GM19351 (cell line): ENCODE data around the gene PDE4DIP.
"Not testable (repeated sequence)": the region's sequence is repeated elsewhere in the genome, so short reads cannot be mapped to it uniquely, and the experiment has no call there.

Source experiments
- ATAC-seq: cut with Tn5 transposase; IDR thresholded peaks from one replicate; pipeline ENCODE4 v1.9.1; 2021; ENCODE audit warnings: mild to moderate bottlenecking, moderate library complexity; ENCODE audit not compliant: unreplicated experiment

Gene PDE4DIP

DNA sequence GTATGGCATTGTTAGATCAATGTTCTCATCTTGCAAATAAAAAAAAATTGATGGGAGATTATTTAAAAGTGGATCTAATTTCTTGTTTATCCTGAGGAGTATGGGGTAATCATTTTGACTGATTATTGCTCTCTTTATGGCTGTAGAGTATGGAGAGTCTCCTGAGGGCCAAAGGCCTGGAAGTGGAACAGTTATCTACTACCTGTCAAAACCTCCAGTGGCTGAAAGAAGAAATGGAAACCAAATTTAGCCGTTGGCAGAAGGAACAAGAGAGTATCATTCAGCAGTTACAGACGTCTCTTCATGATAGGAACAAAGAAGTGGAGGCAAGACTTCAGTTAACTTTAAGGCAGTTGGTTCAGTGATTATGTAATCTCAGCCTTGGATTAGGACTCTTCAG is 123.4 kb downstream of the PDE4DIP start:
- ATAC-seq = not testable (repeated sequence)

DNA sequence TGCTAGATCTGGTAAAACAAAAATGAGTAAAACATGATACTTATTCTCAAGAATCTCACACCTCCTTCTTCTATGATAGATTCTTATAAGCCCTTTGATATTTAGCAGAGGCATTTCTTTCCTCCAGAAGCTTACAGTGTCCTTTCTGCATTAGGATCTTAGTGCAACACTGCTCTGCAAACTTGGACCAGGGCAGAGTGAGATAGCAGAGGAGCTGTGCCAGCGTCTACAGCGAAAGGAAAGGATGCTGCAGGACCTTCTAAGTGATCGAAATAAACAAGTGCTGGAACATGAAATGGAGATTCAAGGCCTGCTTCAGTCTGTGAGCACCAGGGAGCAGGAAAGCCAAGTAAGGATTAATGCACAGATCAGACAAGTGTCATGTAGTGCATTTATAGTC is 124.5 kb downstream of the PDE4DIP start:
- not testable (repeated sequence) for ATAC-seq

DNA sequence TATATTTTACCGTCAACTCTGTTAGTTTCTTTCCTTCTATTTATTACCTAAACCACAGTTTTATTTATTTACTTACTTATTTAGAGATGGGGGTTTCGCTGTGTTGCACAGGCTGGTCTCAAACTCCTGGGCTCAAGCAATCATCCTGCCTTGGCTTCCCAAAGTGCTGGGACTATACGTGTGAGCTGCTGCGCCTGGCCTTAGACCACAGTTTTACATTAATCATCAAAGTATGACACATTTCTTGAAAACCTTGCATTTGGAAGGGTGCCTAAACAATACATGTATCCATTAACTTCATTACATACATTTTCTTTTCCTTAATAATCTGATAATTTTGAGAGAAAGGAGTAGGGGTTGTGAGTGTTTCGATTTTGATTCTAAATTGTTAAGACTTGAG is 124.9 kb downstream of the PDE4DIP start:
- ATAC-seq = not testable (repeated sequence)

DNA sequence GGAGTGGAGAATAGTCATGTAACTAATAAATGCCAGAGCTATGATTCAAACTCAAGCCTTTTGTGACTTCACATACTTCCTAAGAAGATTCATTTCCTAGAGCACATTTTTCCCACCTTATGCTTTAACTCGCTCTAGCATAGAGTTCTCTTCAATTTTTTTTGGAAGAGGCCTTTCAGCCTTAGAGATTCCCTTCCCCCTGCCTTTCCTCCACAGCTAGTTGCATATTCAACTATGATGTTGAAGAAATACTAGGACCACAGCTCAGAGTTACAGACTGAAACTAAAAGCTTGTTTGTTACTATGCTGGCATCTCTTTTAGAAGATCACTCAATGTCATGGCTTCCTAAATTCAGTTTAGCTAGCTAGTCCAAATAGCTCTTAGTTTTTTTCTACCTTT is 131.2 kb downstream of the PDE4DIP start:
- ATAC-seq = not testable (repeated sequence)

DNA sequence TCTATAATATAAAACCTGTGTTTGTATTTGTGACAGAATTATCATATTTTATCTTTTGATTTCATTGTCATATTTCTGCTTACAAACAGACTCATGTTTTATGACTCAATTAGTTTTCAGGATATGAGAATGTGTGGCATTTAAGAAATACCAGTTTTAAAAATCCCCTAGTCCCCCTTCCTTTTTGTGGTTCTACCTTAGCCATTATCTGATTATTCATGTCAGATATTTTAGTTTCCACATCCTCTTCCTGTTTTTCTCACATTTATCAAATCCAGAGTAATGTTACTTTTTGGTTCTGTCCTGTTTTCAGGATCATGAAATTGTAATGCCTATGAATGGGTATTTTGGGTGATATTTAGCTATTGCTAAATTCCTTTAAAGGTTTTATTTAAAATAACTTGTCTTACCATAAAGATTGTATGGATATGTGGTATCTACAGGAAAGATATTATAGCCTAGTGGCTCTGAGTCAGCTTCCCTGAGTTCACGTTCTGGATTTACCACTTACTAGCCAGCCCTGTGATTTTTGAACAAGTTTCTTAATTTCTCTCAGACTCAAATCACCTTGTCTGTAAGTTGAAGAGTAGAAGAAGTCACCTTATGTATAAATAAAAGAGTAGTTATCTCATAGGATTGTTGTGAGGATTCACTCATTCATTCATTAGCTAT is 131.8 kb downstream of the PDE4DIP start:
- ATAC-seq = not testable (repeated sequence)

DNA sequence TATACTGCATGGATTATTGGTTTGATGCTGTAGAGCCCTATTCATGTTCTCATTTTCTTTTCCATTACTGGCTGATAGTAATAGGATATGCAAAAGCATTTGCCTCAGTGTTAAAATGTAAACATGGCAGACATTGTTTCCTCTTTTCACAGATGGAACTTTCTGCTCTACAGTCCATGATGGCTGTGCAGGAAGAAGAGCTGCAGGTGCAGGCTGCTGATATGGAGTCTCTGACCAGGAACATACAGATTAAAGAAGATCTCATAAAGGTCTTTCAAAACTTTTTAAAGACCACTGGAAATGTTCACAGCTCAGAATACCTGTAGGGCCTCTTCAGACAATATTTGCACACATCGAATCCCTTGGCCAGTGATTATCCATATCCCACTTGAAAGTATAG is 133.6 kb downstream of the PDE4DIP start:
- not testable (repeated sequence) for ATAC-seq

DNA sequence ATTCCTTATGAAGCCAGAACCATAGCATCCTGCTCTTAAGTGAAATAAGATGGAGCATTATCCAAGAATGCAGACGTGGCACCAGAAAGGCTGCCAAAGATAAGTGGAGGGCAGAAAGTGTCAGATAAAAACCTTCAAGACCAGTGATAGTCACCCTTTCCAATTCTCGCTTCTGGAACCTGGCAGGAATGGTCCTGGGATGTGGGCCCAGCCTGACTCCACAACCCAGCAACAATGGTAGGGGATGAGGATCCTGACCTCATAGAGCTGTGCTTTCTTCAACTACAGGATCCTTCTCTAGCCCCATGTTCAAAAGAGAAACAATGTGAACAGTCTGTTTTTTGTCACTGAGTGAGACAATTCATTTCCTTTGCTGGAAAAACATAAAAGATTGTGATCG is 145.2 kb downstream of the PDE4DIP start:
- ATAC-seq = not testable (repeated sequence)

DNA sequence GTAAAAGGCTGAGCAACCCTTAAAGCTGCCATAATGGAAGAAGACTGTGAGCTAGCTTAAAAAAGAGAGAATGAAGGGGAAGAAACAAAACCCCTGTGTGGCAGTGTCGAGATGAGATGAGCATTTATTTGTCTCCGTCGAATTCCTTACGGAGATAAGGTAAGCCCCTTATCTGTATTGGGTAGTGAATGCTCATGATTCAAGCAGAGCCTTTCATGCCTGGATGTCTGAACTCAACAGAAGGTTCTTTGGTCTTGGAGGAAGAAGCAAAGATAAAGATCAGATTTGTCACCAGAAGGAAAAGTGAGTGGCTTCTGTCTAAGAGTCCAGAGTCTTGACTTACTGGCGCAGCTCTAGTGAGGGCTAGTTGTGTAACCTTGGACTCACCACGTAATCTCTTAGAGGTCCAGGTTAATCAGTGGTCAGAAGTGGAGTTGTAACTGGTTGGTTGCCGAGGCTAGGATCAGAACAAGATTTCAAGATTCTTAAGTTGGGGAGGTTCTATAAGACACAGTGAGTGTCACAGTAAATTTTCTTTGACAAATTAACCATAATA is 146.1 kb downstream of the PDE4DIP start:
- not testable (repeated sequence) for ATAC-seq

DNA sequence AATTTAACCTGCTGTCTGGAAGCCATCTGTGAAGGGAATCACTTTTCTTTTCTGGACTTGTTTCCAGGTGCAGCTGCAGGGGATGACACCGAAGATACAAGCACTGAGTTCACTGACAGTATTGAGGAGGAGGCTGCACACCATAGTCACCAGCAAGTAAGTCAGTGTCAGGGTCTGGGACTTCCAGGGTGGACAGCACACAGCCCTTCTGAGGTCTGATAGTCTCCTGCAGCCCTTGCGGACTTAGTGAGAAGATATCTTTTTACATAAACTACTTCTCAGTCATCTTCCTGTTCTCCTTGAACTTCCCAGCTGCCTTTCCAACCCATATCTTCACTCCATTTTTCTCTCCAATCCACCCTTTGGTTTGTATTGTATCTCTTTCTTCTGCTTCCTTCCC is 147.6 kb downstream of the PDE4DIP start:
- ATAC-seq = not testable (repeated sequence)

DNA sequence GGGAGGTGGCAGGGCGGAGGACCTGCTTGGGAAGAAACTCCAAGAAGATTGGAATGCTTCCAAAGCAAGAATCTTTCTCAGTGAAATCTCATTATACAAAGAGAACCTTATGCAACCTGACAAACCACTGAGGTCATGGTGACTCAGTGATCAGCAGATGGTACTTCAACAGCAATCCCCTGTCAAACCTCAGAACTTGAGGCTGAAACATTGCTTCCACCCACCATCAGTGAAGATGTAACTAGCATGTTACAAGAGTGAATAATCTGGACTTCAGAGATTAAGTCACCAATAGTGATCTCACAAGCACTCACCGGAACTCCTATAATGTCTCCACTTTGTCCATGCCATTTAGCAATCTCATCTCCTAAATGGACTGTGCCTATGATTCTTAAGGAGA is 148.1 kb downstream of the PDE4DIP start:
- not testable (repeated sequence) for ATAC-seq

DNA sequence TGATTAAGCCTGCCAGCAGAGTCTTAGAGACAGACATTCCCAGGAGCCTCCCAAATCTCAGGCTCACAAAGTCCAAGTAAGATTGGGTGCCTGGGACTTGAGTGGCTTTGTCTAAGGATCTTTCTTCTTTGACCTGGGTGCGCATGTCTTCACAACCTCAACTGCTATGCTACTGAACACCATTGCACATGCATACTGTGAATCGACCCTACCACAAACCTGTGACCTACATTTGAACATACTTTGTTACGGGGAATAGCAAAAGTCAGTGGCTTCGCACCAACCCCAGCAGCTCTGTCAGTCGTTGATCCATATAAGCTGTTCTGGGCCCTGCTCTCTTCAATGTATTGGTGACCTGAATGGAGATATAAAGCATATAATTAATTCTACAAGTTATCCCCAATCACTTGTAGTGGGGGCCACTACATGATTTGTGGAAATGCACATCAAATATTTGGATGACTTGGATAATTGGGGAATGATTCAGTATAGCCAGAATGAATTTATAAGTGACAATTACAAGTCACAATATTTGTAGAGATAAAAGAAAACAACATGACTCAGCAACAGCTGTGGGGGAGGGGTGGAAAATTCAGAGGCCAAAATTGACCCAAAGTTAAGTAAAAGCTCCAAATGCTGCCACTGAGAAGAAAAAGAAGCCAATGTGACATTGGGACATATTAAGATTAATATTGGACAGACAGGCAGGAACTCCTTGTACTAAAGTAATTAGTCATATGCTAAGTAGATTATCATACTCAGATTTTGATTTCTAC is 152.4 kb downstream of the PDE4DIP start:
- ATAC-seq = not testable (repeated sequence)

DNA sequence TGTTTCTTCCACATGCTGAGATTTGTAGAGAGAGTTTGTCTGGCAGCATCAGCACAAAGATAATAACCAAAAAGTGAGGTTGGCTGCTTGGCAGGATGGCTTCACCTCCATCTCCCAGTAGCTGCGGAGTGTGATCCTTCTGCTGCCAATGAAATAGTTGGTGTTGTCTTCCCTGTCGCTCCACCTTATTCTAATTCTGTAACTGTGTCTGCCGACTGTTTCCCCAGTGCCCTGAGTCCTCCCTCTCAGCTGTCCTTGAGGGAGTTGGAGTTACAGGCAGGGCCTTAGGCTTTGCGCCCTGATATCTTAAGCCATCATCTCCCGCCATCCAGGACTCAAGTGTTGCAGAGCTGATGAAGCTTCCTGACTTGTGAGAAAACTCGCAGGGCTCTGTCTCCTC is 153.2 kb downstream of the PDE4DIP start:
- ATAC-seq = not testable (repeated sequence)

DNA sequence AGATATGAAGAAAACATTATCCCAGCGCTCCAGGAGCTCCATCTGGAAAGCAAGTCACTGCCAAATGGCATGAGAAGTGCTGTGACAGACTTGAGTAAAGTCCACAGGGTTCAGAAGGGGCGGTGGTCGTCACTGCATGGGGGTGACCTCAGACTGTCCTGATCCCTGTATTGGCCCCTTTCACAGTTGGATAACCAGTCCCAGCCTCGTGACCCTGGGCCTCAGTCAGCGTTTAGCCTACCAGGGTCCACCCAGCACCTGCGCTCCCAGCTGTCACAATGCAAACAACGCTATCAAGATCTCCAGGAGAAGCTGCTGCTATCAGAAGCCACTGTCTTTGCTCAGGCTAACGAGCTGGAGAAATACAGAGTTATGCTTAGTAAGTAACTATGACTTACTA is 158.4 kb downstream of the PDE4DIP start:
- ATAC-seq = not testable (repeated sequence)

DNA sequence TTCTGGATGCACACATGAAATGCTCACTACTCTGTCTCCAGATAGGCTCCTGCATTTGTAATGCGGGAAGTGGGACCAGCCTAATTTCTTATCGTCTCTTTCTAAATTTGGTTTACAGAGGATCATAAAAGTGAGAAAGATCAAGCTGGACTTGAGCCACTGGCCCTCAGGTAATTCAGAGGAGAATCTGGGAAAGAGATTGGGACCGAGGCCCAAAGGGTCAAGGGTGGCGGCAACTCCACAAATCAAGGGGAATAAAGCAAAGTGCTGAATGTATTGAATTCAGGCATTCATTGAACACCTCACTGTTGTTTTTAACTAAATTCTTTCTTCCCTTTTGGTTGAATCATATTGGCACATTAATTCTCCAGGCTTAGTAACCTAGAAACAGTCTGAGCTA is 164.1 kb downstream of the PDE4DIP start:
- not testable (repeated sequence) for ATAC-seq

DNA sequence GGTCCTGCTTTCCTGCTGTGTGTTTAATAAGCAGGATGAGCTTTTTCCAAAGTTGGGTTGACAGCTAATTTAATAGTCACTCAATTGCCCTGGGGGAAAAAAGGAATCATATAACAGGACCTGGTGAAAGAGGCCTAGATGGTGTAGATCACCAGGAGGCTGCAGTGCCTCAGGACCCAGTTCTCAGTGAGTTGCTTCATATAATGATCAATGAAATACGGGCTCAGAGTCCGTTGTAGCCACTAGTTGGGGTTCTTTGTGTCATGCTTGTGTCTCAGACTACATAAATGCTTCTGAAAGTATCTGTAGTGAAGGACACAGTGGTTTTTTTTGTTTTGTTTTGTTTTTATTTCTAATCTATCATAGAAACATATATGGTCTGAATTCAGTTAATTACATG is 164.5 kb downstream of the PDE4DIP start:
- not testable (repeated sequence) for ATAC-seq

DNA sequence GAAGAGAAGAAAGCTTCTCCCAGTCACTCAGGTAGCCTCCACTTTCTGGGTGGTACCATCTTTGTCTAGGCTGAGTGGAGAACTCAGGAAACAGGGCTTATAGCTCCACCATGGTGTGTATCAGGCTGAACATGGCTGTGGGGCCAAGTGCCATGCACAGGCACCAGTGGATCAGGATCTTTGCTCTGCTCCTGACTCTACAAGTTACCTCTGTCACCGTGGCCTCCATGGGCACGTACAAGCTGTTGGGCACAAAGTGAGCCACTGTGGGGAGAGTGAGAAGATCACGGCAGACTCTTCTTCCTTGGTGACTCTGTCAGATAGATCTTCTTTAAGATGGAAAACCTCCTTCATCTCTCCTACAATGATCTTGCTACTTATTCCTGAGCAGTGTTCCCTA is 165.5 kb downstream of the PDE4DIP start:
- ATAC-seq = not testable (repeated sequence)

DNA sequence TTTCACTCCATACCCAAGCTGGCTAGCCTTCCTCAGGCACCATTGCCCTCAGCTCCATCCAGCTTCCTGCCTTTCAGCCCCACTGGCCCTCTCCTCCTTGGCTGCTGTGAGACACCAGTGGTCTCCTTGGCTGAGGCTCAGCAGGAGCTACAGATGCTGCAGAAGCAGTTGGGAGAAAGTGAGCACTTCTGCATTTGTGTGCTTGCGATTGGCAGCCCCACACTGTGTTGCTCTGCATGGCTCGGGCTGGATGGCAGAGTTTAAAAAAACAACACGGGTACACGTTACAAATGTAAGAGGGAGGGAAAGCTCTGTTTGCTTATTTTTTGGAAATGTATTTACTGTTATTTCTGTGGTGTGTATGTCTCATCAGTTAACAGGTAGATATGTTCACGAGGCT is 168.4 kb downstream of the PDE4DIP start:
- not testable (repeated sequence) for ATAC-seq

DNA sequence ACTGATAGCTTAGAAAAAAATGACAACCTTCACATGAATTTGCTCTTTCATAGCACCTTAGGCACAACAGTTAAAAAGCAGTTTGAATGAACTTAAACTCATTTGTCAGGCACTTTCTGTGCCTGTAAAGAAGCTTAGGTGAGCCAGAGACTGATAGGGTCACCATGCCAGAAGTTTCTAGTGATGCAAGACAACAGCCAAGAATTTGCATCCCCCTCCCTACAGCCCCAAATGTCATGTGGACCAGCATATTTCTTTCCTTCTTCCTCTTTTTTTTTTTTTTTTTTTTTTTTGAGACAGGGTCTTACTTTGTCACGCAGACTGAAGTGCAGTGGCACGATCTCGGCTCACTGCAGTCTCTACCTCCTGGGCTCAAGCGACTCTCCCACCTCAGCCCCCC is 169.3 kb downstream of the PDE4DIP start:
- not testable (repeated sequence) for ATAC-seq

DNA sequence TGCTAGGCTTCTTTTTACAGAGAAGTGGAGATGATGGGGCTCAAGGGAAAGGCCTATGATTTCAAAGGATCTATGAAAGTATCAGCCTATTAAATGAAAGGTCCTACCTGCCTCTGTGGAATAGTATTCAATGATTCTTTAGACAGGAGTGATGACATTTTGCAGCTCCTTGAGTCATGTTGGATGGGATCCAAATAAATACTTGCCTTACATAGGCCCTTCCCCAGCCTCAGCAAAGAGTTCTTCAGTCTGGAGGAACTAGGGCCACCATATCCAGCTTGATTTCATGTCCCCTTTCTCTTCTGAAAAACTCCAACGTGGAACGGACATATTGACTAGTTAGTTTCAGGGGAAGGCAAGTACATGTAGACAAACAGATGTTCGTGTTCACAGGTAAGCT is 171.3 kb downstream of the PDE4DIP start:
- not testable (repeated sequence) for ATAC-seq

DNA sequence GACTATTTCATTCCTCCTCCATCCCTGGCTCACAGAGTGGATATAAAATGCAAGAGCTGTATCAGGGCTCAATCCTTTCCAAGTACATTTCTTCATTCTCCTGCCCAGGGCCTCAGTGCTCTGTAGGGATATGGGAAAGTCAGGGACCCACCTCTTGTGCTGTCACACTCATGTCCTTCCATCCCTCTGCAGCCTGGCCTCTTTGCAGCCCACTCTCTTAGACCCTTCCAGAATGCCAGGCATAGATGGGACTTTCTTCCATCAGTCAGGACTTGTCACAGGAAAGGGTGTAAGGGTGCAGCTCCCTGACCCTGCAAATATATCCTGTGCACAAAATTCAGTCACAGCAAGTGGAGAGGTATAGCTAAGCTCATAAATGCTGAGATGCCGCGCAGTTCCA is 172.4 kb downstream of the PDE4DIP start:
- not testable (repeated sequence) for ATAC-seq

DNA sequence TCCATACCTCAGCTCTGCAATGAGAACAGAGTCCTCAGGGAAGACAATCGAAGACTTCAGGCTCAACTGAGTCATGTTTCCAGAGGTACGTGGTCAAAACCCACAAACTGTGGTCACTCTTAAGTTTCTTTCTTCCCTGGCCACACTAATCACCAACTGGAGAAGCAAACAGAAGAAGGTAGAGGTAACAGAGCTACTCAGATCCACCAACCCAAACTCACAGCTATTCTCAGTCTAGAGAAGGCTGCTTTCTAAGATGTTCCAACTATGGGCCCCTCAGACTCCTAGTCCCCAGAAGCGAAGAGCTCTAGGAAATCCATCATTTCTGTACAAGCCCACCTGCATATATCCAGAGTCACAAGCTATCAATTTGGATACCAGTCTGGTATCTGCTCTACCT is 174.3 kb downstream of the PDE4DIP start:
- not testable (repeated sequence) for ATAC-seq

DNA sequence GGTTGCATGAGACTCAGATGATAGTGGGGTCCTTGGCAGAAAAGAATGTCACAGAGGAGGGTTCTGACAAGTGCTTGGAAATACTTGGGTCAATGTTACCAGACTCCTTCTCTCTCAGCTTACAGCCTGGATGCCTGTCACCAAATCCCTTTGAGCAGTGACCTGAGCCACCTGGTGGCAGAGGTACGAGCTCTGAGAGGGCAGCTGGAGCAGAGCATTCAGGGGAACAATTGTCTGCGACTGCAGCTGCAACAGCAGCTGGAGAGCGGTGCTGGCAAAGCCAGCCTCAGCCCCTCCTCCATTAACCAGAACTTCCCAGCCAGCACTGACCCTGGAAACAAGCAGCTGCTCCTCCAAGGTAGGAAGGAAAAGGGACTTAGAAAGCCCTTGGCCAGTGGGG is 180.1 kb downstream of the PDE4DIP start:
- ATAC-seq = not testable (repeated sequence)
